Suppressor macrophage treated with lipopolysaccharide for 1 hour (primary cell): Measurements from ENCODE around the gene PRAMEF17.
A peak's percentile ranks its signal among the peaks of the same experiment; 100 is the strongest.
"Not testable (repeated sequence)": the region's sequence is repeated elsewhere in the genome, so short reads cannot be mapped to it uniquely, and the experiment has no call there.

Experiments
- DNase-seq, 3 donors: peaks; one replicate each; pipeline ENCODE4 v3.0.0-alpha.2; 2020 to 2022

PRAMEF17 gene

GRCh38 chr1:13389332-13389731 is at the start of gene PRAMEF17:
TSS of gene PRAMEF17 (plus strand) at chr1:13389632. CDS start at chr1:13389658, 26 bp downstream.
- not testable (repeated sequence) for DNase-seq

DNA sequence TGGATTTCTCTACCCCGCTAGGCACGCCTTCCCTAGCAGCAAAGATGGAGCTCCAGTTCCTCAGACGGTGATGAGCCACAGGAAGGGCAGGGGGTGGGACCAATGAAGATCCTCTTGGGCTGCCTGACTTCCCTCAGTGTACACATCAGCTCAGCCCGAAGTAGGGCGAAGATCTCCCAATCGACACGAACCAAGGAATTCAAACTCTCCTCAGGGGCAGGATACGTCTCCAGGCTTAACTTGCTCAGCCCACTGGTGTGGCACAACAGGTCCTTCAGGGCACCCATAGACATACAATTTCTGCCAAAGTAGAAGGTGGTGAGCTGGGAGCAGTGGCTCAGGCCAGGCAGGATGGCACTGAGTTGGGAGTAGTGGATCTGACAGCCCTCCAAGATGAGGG is 46.9 kb upstream of the PRAMEF17 start:
- DNase-seq = not testable (repeated sequence)

GRCh38 chr1:13347034-13347433 is 42.4 kb upstream of the PRAMEF17 start, which contains the start of gene PRAMEF14:
TSS of gene PRAMEF14 (minus strand) at chr1:13347134. CDS start at chr1:13345314, 1,820 bp downstream.
- not testable (repeated sequence) for DNase-seq

GRCh38 chr1:13353476-13353875 is 36.0 kb upstream of the PRAMEF17 start:
- DNase-seq = peak in 1 of 3 donors; percentile 2

GRCh38 chr1:13354475-13354874 is 35.0 kb upstream of the PRAMEF17 start:
- DNase-seq = not testable (repeated sequence)

GRCh38 chr1:13356774-13357173 is 32.7 kb upstream of the PRAMEF17 start:
- DNase-seq = peak; percentile 61 to 80 (median 76)

DNA sequence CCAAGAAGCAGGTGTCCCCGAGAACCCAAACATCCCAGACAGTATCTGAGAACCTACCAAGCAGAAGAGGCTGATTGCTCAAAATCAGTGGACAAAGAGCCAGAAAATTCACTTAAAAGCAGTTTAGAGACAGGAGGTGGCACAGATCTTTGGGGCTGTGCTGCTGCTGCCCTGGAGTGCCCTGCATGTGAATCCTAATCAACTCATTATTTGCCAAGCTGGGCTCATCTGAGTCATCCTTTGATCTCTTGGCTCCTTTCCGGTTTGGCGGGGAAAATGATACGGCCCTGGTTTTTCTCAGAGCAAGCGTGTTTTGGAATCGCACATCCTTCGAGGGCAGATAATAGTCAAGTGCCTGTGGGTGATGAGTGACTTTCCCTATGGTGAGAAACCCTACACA is 27.1 kb upstream of the PRAMEF17 start:
- DNase-seq = not testable (repeated sequence)

- DNase-seq = not testable (repeated sequence)
Measured at GRCh38 chr1:13364928-13365327, 24.5 kb upstream of the PRAMEF17 start.

DNA sequence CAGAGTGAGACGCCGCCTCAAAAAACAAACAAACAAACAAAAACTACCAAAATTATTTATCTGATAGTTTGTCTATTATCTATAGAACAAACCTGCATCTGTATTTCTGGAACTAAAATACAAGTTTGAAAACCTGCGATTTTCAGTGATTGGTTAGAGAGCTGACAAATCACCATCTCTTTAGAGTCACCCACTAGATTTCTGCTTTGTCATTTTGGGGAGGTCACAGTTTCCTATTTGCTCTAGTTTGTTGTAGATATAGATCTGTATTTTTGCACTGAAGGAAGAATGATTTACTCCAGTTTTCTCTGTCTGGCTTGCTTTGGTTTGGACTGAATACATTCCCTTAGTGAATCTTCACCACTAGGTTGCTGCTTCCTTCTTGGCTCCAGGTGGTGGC is 22.9 kb upstream of the PRAMEF17 start:
- not testable (repeated sequence) for DNase-seq

DNA sequence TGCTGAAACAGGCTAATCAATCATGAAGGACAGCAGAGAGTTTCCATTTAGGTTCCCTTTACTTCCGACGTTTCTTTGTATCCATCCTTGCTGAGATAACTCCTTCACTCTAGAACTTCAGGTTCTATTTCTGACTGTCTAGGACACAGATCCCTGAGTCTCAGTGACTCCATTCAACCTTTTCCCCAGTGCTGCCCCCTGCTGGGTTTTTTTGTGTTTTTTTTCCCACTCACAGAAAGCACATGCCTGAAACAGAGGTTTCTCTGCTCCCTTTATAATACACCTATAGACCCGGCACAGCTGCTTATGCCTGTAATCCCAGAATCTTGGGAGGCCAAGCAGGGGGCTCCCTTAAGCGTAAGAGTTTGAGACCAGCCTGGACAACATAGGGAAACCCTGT is 20.9 kb upstream of the PRAMEF17 start:
- peak; percentile 37 to 52 (median 49) for DNase-seq

- not testable (repeated sequence) for DNase-seq
Measured at GRCh38 chr1:13378983-13379382, 10.4 kb upstream of the PRAMEF17 start.

DNA sequence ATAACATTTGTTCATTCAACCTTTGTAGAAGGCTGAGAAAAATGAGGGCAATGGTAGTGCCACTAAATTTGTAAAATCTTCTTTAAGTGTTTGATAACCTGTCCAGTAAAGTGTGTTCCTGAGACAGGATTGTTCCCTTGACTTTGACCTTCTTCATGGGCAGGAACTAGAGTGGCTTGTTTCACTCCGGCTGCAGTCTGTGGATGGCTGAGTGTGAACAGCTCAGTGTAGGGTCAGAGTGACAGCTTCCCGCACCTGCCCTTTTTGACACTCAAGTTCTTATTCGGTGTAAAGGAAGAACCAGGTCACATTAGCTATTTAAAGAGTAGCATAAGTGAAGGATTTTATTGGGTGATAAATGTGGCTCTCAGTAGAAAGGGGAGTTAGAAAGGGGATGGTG is 9.1 kb upstream of the PRAMEF17 start:
- DNase-seq = not testable (repeated sequence)

DNA sequence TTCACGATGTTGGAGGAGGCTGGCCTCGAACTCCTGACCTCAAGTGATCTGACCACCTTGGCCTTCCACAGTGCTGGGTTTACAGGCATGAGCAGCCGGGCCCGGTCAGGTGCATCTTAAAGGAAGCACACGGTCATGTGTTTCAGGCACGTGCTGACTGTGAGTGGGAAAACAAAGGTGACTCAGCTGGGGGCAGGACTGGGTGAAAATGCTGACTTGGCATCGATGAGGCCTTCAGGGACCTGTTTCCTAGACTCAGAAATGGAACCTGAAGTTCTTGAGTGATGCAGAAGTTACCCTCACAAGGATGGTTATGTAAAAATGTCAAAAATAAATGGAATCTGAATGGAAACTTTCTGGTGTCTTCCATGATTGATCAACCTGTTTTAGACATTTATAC is 3.6 kb downstream of the PRAMEF17 start:
- DNase-seq = not testable (repeated sequence)

DNA sequence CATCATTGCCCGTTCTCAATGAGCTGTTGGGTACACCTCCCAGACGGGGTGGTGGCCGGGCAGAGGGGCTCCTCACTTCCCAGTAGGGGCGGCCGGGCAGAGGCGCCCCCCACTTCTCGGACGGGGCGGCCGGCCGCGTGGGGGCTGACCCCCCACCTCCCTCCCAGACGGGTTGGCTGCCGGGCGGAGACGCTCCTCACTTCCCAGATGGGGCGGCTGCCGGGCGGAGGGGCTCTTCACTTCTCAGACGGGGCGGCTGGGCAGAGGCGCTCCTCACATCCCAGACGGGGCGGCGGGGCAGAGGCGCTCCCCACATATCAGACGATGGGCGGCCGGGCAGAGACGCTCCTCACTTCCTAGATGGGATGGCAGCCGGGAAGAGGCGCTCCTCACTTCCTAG is 5.3 kb downstream of the PRAMEF17 start:
- not testable (repeated sequence) for DNase-seq

- not testable (repeated sequence) for DNase-seq
Measured at GRCh38 chr1:13395311-13395710, 5.9 kb downstream of the PRAMEF17 start.

- DNase-seq = no peak
Measured at GRCh38 chr1:13407811-13408210, 18.4 kb downstream of the PRAMEF17 start.

- DNase-seq = not testable (repeated sequence)
Measured at GRCh38 chr1:13410150-13410549, 20.7 kb downstream of the PRAMEF17 start, which contains the start of gene PRAMEF20. TSS of gene PRAMEF20 (plus strand) at chr1:13410450. CDS start at chr1:13416355, 5,905 bp downstream.

- DNase-seq = no peak
Measured at GRCh38 chr1:13430495-13430894, 41.1 kb downstream of the PRAMEF17 start.

- DNase-seq = no peak
Measured at GRCh38 chr1:13432251-13432650, 42.8 kb downstream of the PRAMEF17 start.

GRCh38 chr1:13433694-13434358 is 44.4 kb downstream of the PRAMEF17 start:
- DNase-seq = not testable (repeated sequence)

DNA sequence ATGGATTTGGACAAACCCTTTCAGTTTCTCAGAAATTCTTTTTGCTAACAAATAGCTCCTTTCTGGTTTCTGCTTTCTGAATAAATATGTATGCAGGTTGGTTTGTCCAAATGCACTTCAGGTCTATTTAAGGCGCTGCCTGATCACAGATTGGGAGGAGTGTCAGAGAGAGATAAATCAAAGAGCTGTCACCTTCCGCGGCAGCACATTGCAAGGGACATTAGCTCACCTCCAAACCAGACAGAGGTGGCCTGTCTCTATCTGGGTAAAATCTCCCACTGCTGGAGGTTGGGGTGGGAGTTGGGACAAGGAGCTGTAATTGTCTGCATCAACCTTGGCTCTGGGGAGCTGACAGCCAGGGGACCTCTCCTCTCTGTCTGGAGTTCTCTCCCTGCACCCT is 46.0 kb downstream of the PRAMEF17 start:
- DNase-seq = no peak

GRCh38 chr1:13439104-13439783 is 49.8 kb downstream of the PRAMEF17 start:
- DNase-seq = not testable (repeated sequence)
